Stimulated activated CD8-positive, alpha-beta memory T cell treated with anti-CD3 and anti-CD28 coated beads, Interleukin-7, amount 100 ng/mL, for 48 hours (primary cell): ENCODE results near the gene CDC42EP3.
A peak's percentile ranks its signal among the peaks of the same experiment; 100 is the strongest.

Experiments
- DNase-seq, 2 donors: peaks; one replicate each; pipeline ENCODE4 v3.0.0-alpha.2; 2020; ENCODE audit warnings: low read depth in 1 of 2; ENCODE audit errors: extremely low read depth in 1 of 2

CDC42EP3 gene

GRCh38 chr2:37619959-37620300 is 51.5 kb downstream of the CDC42EP3 start:
- DNase-seq: no peak

- DNase-seq: no peak
These were observed 52.0 kb downstream of the CDC42EP3 start for GRCh38 chr2:37619230-37619958.

- no peak for DNase-seq
These were observed 53.1 kb downstream of the CDC42EP3 start for GRCh38 chr2:37618326-37618725.

GRCh38 chr2:37617119-37617892 is 54.1 kb downstream of the CDC42EP3 start:
- DNase-seq: no peak

- DNase-seq: no peak
These were observed 54.8 kb downstream of the CDC42EP3 start for GRCh38 chr2:37616677-37617005.

GRCh38 chr2:37615804-37616676 is 55.4 kb downstream of the CDC42EP3 start:
- peak in 1 of 2 donors; percentile 31 for DNase-seq

GRCh38 chr2:37614061-37614738 is 57.2 kb downstream of the CDC42EP3 start:
- DNase-seq: no peak

GRCh38 chr2:37612382-37612781 is 59.1 kb downstream of the CDC42EP3 start:
- DNase-seq: no peak

- DNase-seq: no peak
These were observed 60.7 kb downstream of the CDC42EP3 start for GRCh38 chr2:37610638-37611289.

GRCh38 chr2:37609782-37610181 is 61.7 kb downstream of the CDC42EP3 start:
- DNase-seq: no peak

GRCh38 chr2:37604716-37605115 is 66.7 kb downstream of the CDC42EP3 start:
- no peak for DNase-seq

GRCh38 chr2:37602702-37603101 is 68.7 kb downstream of the CDC42EP3 start:
- DNase-seq: no peak

- no peak for DNase-seq
These were observed 69.4 kb downstream of the CDC42EP3 start for GRCh38 chr2:37602040-37602439.

GRCh38 chr2:37601569-37601968 is 69.9 kb downstream of the CDC42EP3 start:
- no peak for DNase-seq

- DNase-seq: no peak
These were observed 70.7 kb downstream of the CDC42EP3 start for GRCh38 chr2:37600735-37601134.

- no peak for DNase-seq
These were observed 71.5 kb downstream of the CDC42EP3 start for GRCh38 chr2:37599688-37600525.

GRCh38 chr2:37593694-37594093 is 77.7 kb downstream of the CDC42EP3 start:
- DNase-seq: no peak

- no peak for DNase-seq
These were observed 78.4 kb downstream of the CDC42EP3 start for GRCh38 chr2:37593024-37593423.
